ENCODE data around the gene FARP1. TPM values are rescaled to one million over a fixed set of nuclear protein-coding genes. Genes with fewer than 3 reads are reported as not detected.

The FARP1 gene
- total and polyA plus RNA-seq, 2 of the 8 experiments (the other 6 are each of a cell fraction or from before 2014, with no cell fraction given): 24.7 to 104 TPM

- no peak for TF ChIP-seq POLR2A (IDR thresholded peaks at IDR 0.05; ENCODE audit: control extremely low read depth in 1 of 2, low read depth in 2 of 2, low read length in 2 of 2)
- no peak for TF ChIP-seq ATF2 (IDR thresholded peaks at IDR 0.05; ENCODE audit: low read length)
- TF ChIP-seq SIRT6 (IDR thresholded peaks at IDR 0.05; ENCODE audit: low read length): no peak
- no peak for TF ChIP-seq CBX5 (IDR thresholded peaks at IDR 0.05; ENCODE audit: low read depth, low read length)
- no peak for TF ChIP-seq RNF2 (IDR thresholded peaks at IDR 0.05; ENCODE audit: borderline replicate concordance, low read depth, low read length, missing control alignments, poor library complexity, severe bottlenecking)
These were observed 124.4 kb downstream of the FARP1 start (continued) for GRCh38 chr13:98267080-98267912.

Data from H1 (cell line).